Measurements from ENCODE around the gene KRTAP22-1.

Gene KRTAP22-1
- 0 reads per million in 2 experiments for total RNA-seq

DNA sequence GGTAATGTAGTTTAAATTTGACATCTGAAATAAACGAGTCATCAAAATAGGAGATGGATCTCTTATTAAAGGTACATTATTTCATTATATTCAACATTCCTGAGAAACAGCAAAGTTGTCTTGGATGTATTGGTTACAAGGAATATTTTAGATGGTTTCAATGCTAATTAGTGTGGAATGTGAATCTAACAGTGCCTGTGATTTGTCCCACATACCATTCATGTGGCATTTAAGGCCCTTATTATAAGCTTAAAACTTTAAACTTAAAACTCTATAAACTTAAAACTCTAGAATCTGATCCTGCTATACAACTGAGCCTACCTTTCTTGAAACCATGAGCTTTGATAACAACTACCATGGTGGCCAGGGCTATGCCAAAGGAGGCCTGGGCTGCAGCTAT is at the start of gene KRTAP22-1:
KRTAP22-1 (plus strand) TSS at position 301 of the 400 bp plus-strand sequence.
- no peak for DNase-seq (ENCODE audit: low read depth)

GRCh38 chr21:30552782-30553181 is 48.1 kb upstream of the KRTAP22-1 start:
- no peak for DNase-seq (ENCODE audit: low read depth)

- DNase-seq (ENCODE audit: low read depth): no peak
Measured at GRCh38 chr21:30555095-30555494, 45.8 kb upstream of the KRTAP22-1 start.

DNA sequence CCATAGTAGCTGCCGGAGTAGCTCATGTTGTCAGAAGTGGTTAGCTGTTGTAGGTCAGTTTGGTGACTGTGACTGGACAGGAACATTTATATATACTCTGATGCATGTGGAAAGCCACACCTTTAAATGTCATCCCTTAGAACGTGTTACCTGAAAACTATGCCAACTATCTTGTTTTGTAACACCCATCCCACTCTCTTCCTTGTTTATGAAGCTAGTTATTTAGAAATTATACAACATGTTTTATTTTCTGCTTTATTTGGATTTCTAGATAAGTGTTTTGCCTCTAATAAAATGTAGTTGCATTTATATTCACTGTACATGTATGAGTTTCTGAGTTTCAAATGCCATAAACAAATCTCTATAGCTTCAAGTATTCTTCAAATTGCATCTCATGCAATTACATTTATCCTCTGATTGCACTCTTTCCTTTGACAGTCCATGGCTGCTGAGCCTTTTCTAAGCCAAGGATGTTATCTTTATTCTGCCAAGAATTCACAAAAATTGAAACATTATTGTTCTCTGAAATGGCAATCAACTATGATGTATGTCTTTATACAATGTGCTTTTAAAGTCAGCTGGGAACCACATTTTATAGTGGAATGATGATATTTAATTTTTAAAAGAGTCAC is 39.5 kb upstream of the KRTAP22-1 start, which contains the start of gene KRTAP19-7:
KRTAP19-7 (minus strand) TSS at position 51 of the 632 bp plus-strand sequence; CDS start at position 26, 25 bp downstream.
- DNase-seq (ENCODE audit: low read depth): no peak

DNA sequence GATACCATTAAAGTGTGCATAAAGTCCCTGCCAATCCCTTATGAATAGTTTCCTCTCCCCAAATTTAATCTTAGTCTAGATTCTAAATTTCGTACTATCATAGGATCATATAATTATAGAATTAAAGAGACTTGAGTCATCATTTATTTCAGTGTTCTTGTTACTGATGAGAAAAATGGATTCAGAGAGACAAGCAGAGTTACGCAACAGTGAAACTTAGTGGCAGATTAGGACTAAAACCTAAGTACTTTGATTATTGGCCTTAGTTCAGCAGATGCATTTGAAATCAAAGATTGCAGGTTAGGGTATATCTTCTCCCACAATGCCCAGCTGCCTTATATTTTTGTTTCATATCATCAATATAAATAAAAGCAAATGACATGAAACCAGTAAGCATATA is 38.9 kb upstream of the KRTAP22-1 start:
- no peak for DNase-seq (ENCODE audit: low read depth)

DNA sequence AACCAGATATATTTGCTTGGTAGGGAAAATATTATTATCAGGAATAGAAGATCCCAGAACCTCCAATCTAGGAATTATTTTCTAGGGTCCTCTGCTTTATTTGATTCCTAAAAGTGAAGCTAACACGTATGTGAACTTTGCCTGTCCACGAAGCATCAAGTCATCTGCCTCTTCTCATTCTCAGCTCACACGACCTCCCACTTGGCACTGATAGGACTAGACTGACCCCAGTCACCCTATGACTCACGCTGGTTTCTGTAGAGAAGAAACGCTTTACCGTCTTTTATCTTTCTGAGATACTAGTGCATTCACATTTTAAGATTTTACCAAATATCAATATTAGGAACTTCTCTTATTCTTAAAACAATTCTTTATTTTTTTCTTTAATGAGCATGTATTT is 37.8 kb upstream of the KRTAP22-1 start:
- no peak for DNase-seq (ENCODE audit: low read depth)

- DNase-seq (ENCODE audit: low read depth): no peak
Measured at GRCh38 chr21:30563630-30564029, 37.3 kb upstream of the KRTAP22-1 start.

- no peak for DNase-seq (ENCODE audit: low read depth)
Measured at GRCh38 chr21:30567617-30568016, 33.3 kb upstream of the KRTAP22-1 start.

DNA sequence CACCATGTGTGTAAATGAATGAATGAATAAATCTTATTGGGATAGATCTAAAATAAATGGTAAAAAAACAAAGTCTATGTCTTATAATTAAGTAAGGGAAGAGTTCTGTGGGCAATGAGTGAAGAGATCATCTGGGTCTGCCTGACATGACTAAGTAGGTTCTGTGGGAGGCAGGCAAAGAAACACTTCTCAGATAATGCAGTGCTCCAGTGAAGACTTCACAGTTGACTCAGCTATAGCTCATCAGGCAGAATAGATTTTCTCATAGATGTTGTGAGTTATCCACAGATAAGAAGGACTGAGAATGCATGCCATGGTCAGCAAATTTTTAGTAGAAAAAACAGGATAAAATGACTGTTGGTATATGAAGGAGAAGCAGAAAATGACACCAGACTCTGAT is 23.1 kb upstream of the KRTAP22-1 start:
- no peak for DNase-seq (ENCODE audit: low read depth)

DNA sequence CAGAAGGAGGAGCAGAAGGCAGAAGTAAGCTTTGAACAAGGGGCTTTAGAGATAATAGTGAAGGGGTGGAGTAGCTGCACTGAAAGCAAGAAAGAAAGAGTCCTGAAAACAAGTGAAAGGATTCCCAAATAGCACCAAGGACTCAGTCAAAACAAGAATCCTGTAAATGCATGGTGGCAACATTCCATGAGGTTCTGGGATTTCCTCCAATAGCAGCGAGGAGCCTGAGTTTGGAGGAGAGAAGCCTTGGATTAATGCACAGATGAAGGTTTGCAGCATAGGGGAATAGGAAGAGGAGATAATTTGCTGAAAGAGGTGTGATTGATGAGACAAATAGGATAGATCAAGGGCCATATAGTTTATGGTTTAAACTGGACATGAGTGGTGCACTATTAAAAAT is 21.5 kb upstream of the KRTAP22-1 start:
- DNase-seq (ENCODE audit: low read depth): no peak

DNA sequence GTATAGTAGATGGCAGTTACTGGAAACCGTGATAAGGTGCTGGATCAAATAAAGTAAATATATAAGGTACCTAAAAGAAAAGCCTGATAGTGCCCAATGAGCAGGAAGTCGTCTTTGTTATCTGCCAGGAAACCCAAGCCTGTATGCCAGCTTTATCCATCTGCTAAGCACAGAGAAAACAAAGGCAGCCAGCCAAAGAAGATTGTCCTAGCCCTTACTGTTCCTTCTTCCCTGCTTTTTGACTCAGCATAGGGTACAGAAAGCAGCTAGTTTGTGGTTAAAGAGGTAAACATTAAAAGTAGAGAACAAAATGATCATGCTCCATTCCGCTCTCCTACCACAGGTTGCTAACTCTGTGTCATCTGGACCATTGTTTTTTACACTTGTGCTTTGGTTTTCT is 20.8 kb upstream of the KRTAP22-1 start:
- no peak for DNase-seq (ENCODE audit: low read depth)

GRCh38 chr21:30582870-30583269 is 18.0 kb upstream of the KRTAP22-1 start:
- no peak for DNase-seq (ENCODE audit: low read depth)

DNA sequence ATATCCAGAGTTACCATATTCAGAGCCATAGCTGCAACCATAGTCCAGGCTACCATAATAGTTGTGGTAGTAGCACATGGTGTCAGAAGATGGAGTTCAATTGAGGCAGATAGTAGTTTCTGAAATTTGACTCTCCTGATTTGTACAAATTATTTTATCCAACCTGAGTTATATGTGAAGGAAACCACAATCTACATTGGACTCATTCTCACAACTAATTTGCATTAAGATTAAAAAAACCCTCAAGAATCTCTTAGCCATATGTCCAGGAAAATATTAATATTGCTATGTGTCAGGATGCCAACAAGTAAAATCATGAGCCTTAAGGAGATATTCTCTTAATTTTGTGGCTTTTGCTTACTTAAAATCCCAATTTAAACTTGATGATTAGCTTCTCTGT is 10.6 kb upstream of the KRTAP22-1 start, which contains the start of gene KRTAP22-2:
KRTAP22-2 (minus strand) TSS at position 101 of the 400 bp plus-strand sequence.
- DNase-seq (ENCODE audit: low read depth): no peak

- DNase-seq (ENCODE audit: low read depth): no peak
Measured at GRCh38 chr21:30592140-30592539, 8.7 kb upstream of the KRTAP22-1 start, which contains the start of gene KRTAP6-3. Gene KRTAP6-3 (plus strand): TSS chr21:30592440. CDS start chr21:30592446, 6 bp downstream.

- no peak for DNase-seq (ENCODE audit: low read depth)
Measured at GRCh38 chr21:30598802-30599201, 2.1 kb upstream of the KRTAP22-1 start, which contains the start of gene KRTAP6-2. Gene KRTAP6-2 (minus strand): TSS chr21:30598902. CDS start chr21:30598874, 28 bp downstream.

- DNase-seq (ENCODE audit: low read depth): no peak
Measured at GRCh38 chr21:30605968-30606367, 5.1 kb downstream of the KRTAP22-1 start.

DNA sequence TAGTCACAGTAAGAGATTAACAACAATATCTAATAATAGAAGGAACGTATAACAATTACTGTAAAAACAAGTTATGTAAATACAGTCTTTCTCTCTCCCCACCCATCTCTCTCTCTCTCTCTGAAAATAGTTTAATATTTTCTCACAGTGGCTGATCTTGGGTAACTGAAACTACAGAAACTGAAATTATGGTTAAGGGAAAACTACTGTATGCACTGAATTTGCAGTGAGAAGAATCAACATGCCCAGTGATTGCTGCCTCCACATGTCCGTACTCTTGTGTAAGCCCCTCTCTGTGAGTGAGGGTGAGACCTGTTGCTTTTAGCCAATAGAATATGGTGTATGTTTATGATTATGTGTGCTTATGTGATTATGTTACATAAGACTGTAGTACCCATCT is 11.2 kb downstream of the KRTAP22-1 start:
- no peak for DNase-seq (ENCODE audit: low read depth)

DNA sequence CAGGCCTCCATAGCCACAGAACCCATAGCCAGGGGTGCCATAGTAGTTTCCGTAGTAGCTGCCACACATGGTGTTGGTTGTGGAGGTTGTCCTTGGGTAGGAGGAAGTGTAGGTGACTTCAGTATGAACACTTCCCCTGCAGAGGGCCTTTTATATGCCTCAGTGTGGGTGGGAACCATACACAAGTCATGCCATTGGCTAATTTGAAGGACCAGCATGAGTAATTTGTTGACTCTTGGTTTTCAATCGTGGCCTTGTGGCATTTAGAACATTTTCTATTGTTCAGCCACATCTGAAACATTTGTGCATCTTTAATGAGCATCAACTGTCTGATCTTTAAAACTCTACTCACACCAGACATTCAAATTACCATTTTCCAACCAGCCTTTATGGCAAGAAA is 12.9 kb downstream of the KRTAP22-1 start, which contains the start of gene KRTAP6-1:
KRTAP6-1 (minus strand) TSS at position 95 of the 400 bp plus-strand sequence; CDS start at position 69, 26 bp downstream.
- no peak for DNase-seq (ENCODE audit: low read depth)

GRCh38 chr21:30615199-30615598 is 14.3 kb downstream of the KRTAP22-1 start:
- no peak for DNase-seq (ENCODE audit: low read depth)

- DNase-seq (ENCODE audit: low read depth): no peak
Measured at GRCh38 chr21:30616125-30616524, 15.2 kb downstream of the KRTAP22-1 start, which contains the start of gene KRTAP20-1. Gene KRTAP20-1 (plus strand): TSS chr21:30616425. CDS start chr21:30616455, 30 bp downstream.

DNA sequence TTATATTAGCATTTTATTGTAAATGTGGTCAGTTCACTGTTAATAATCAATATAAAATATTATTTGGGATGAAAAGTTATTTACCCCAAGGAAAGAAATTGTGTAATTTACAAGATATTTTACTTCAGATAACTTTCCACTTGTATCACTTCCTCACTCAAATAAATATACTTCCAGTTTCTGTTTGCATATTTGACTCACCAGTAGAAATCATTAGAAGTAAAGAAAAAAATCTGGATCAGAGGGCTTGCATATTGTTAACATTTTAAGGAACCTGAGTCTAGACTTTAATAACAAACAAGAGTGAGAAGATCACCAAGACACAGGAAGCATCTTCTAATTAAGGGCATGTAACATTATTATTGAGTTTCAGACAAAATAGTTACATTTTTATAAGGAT is 19.2 kb downstream of the KRTAP22-1 start:
- no peak for DNase-seq (ENCODE audit: low read depth)

GRCh38 chr21:30620522-30620921 is 19.6 kb downstream of the KRTAP22-1 start, which contains the start of gene KRTAP20-4:
Gene KRTAP20-4 (plus strand): TSS chr21:30620627.
- no peak for DNase-seq (ENCODE audit: low read depth)

DNA sequence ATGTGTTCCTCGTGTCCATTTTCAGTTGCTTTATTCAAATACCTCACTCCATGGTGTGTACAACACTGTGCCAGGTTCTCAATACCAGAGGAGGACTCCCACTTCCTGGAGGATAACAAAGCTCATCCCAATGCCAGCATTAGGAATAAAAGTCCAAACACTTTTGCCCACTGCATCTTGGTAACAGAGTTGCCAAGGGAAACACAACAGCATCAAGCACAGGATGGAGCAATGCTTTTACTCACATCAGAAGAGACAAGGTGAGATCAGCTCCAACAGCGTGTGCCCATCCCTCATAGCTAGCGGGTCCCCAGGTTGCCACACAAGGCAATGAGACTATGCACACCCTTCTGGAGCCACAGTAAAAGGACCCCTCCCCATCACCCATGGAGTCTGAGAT is 22.5 kb downstream of the KRTAP22-1 start:
- DNase-seq (ENCODE audit: low read depth): no peak
